Tibial artery (tissue), 4 donors: ENCODE results near the gene CSK.

Experiments used
- DNase-seq, 2 donors: peaks; one replicate each; pipeline ENCODE4 v3.0.0-alpha.2; 2019
- H3K27ac ChIP-seq, 2 donors: fragments of 200-600 bp; sonication (generic) in 1 of 2; 1 replicate in 1 of 2; 2 replicates in 1 of 2; pipeline ENCODE4 v1.5.1; 2018 to 2019; ENCODE audit warnings: mild to moderate bottlenecking in 1 of 2
- H3K27me3 ChIP-seq, 2 donors: fragments of 200-600 bp; sonication (generic) in 1 of 2; one replicate each; pipeline versions ENCODE4 v1.5.1 to v1.6.0; 2016 to 2019
- H3K36me3 ChIP-seq, 3 donors: fragments of 200-600 bp; sonication (generic) in 2 of 3; one replicate each; pipeline ENCODE4 v1.5.1; 2016 to 2019; ENCODE audit warnings: mild to moderate bottlenecking in 2 of 3
- H3K4me1 ChIP-seq, 4 donors: fragments of 200-600 bp; sonication (generic) in 2 of 4; 1 replicate in 3 of 4; 2 replicates in 1 of 4; pipeline ENCODE4 v1.5.1; 2016 to 2019
- H3K4me3 ChIP-seq, 2 donors: fragments of 200-600 bp; sonication (generic) in 1 of 2; 1 replicate in 1 of 2; 2 replicates in 1 of 2; pipeline ENCODE4 v1.5.1; 2018 to 2019; ENCODE audit warnings: mild to moderate bottlenecking in 2 of 2
- H3K9me3 ChIP-seq, 3 donors: fragments of 200-600 bp; sonication (generic) in 1 of 3; one replicate each; pipeline ENCODE4 v1.5.1; 2016 to 2019
- intact Hi-C: fragments of 100-400 bp; cut with DNase I; formaldehyde crosslinking; loops from one replicate; pipeline ENCODE4 v1.15.0; 2023; ENCODE audit warnings: low total_unique reads
- TF ChIP-seq, protein P1 (sequence below), 2 experiments: fragments of 200-600 bp in 1 of 2; fragments of 450-650 bp in 1 of 2; IDR thresholded peaks; one replicate each; pipeline ENCODE4 v1.5.1; 2017 to 2019; ENCODE audit warnings: antibody characterized with exemption in 2 of 2, mild to moderate bottlenecking in 1 of 2, moderate library complexity in 1 of 2

Gene CSK

DNA sequence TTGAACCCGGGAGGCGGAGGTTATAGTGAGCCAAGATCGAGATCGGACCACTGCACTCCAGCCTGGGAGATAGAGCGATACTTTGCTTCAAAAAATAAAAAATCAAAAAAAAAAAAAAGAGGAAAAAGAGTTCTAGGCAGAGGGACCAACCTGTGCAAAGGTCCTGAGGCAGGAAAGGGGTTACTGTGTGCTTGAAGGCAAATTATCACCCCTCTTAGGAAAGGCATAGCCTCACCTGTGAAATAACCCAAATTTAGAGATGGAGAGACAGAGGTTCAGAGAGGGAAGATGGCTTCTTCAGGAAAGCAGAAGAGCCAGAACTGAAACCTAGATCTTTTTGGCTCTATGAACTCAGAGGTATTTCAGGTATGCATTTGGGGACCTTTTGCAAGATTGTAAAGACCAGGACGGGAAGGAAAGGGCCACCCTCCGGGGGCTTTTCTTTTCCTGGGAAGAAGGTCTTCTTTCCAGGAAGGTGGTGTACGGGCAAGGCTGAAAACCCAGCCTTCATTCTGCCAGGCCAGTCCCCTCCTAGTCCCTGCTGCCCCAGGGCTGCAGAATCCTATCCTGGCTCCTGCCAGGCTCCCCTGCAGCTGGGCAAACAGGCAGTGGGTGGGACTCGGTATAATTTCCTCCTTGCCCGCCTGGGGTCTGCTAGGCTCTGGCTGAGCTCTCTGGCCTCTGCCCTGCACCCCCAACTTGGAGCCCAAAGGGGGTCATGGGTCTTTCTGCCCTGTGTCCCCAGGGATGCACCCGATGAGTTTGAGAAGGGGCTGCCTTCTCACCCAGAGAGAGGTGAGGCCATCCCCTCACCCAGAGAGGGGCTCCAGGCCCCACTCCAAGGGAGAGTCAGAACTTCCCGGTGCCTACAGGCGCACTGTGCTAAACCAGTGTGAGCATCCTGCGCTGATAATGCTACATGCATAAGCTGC is 14.4 kb upstream of the CSK start:
- TF ChIP-seq, protein P1, sequence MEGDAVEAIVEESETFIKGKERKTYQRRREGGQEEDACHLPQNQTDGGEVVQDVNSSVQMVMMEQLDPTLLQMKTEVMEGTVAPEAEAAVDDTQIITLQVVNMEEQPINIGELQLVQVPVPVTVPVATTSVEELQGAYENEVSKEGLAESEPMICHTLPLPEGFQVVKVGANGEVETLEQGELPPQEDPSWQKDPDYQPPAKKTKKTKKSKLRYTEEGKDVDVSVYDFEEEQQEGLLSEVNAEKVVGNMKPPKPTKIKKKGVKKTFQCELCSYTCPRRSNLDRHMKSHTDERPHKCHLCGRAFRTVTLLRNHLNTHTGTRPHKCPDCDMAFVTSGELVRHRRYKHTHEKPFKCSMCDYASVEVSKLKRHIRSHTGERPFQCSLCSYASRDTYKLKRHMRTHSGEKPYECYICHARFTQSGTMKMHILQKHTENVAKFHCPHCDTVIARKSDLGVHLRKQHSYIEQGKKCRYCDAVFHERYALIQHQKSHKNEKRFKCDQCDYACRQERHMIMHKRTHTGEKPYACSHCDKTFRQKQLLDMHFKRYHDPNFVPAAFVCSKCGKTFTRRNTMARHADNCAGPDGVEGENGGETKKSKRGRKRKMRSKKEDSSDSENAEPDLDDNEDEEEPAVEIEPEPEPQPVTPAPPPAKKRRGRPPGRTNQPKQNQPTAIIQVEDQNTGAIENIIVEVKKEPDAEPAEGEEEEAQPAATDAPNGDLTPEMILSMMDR (IDR thresholded peaks at IDR 0.05), result no peak
- no peak overlapping the region for H3K4me3 ChIP-seq
- peaks cover 0 to 51% of the 10 kb centered on the region in 2 donors for H3K27me3 ChIP-seq
- H3K27ac ChIP-seq, result no peak overlapping the region
- no peaks in the 10 kb centered on the region for H3K9me3 ChIP-seq
- peaks cover 0 to 16% (median 9%) of the 10 kb centered on the region in 4 donors for H3K4me1 ChIP-seq
- no peak for DNase-seq
- no peaks in the 10 kb centered on the region for H3K36me3 ChIP-seq
- intact Hi-C loops, result no loop called here

- H3K9me3 ChIP-seq, result no peaks in the 10 kb centered on the region
- H3K4me1 ChIP-seq, result peaks cover 0 to 16% (median 9%) of the 10 kb centered on the region in 4 donors
- H3K27me3 ChIP-seq, result peaks cover 0 to 45% of the 10 kb centered on the region in 2 donors
- H3K27ac ChIP-seq, result no peak overlapping the region
- TF ChIP-seq, protein P1 (IDR thresholded peaks at IDR 0.05), result no peak
- no peak overlapping the region for H3K4me3 ChIP-seq
- H3K36me3 ChIP-seq, result no peaks in the 10 kb centered on the region
- intact Hi-C loops, result no loop called here
- no peak for DNase-seq
Measured at GRCh38 chr15:74768099-74768770, 13.6 kb upstream of the CSK start.

DNA sequence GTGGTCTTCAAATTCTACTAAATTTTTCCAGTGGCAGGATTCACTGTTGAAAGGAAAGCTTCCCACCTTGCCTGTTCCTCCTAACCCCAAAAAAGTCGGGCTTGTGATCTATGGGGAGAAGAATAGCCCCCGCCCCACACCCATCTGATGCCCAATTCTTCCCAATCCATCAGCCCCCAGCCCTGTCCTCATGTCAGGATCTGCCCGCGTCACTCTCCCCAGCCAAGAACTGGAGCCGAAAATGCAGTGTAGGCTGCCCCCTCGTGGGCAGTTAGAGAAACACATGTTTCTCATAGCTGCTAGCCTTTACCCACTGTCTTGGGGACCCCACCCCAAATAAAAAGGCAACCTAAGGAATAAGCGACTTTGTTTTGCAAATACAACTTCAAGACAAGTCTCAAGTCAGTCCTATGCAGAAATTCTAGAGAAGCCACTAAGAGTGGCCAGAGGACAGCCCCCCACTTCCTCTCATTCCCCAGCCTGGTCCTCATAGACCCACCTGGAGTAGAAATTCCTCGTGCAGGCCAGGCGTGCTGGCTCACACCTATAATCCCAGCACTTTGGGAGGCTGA is 13.0 kb upstream of the CSK start:
- DNase-seq, result peak; percentile 65 to 74
- H3K36me3 ChIP-seq, result no peaks in the 10 kb centered on the region
- no peaks in the 10 kb centered on the region for H3K9me3 ChIP-seq
- no peak overlapping the region for H3K4me3 ChIP-seq
- peaks cover 0 to 16% (median 9%) of the 10 kb centered on the region in 4 donors for H3K4me1 ChIP-seq
- intact Hi-C loops, result no loop called here
- peaks cover 0 to 38% of the 10 kb centered on the region in 2 donors for H3K27me3 ChIP-seq
- TF ChIP-seq, protein P1 (IDR thresholded peaks at IDR 0.05), result peak; percentile 74 to 90
- no peak overlapping the region for H3K27ac ChIP-seq

DNA sequence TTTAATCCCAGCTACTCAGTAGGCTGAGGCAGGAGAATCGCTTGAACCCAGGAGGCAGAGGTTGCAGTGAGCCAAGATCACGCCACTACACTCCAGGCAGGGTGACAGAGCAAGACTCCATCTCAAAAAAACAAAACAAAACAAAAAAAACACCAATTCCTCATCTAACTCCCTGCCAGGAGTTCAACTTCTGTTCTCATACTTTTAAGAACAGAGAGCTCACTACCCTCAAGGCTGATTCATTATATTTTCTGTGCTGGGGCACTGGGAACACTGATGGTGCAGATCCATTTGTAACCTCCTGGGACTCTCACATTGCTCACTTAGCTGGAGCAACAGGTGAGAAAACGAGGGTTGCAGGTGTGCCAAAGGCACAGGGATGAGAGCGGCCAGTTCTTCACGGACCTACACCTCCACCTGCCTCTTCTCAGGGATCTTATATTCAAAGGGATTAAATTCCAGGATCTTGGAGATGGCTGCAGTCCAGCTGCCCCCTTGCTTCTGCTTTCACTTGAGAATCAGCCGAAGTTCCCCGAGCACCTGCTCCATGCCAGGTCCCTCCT is 12.3 kb upstream of the CSK start:
- Histone ChIP-seq H3K27me3 (peaks cover 0 to 38% of the 10 kb centered on the region in 2 donors), H3K4me3 (no peak overlapping the region), H3K9me3 (no peaks in the 10 kb centered on the region), H3K27ac (no peak overlapping the region), H3K36me3 (no peaks in the 10 kb centered on the region), H3K4me1 (peaks cover 0 to 16% (median 9%) of the 10 kb centered on the region in 4 donors)
- intact Hi-C loops, result loop anchor here (2.0 kb wide), 1 partner anchor 135 kb away; no protein-coding TSS in a partner anchor
- DNase-seq, result no peak
- TF ChIP-seq, protein P1 (IDR thresholded peaks at IDR 0.05), result no peak

DNA sequence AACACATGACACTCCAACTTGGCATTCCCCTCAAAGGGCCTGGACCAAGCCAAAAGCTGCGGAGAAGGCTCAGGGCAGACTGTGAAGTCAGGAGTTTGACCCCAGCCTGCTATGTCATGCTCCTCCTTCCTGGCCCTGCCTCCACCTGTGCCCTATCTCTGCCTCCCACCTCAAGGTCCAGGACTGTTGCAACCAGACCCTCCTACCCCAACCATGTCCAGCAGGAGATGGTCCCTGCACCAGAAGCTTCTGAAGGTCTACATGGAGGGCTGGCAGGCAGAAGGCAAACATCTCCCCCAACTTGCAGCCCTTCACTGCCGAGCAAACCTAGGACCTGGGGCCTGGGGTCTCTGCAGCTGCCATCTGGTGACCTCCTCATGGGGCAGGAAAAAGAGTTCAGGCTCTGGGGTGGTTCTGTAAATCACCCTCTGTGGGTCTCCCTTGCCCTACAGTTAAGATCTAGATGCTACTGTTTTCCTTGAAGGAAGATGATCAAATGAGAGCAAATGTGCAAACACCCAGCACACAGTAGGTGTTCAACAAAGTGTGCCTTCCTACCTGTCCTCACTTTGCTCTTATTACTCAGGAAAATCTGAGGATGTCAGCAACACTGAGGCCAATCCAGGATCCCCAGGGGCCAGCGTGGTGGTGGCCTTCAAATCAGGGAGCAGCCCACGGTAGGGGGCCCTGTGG is 11.5 kb upstream of the CSK start:
- H3K9me3 ChIP-seq, result no peaks in the 10 kb centered on the region
- H3K27me3 ChIP-seq, result peaks cover 0 to 38% of the 10 kb centered on the region in 2 donors
- H3K36me3 ChIP-seq, result no peaks in the 10 kb centered on the region
- peaks cover 0 to 16% (median 9%) of the 10 kb centered on the region in 4 donors for H3K4me1 ChIP-seq
- no peak overlapping the region for H3K4me3 ChIP-seq
- H3K27ac ChIP-seq, result no peak overlapping the region
- TF ChIP-seq, protein P1 (IDR thresholded peaks at IDR 0.05), result no peak
- intact Hi-C loops, result loop anchor here (2.0 kb wide), 1 partner anchor 136 kb away; no protein-coding TSS in a partner anchor
- DNase-seq, result no peak
